ENCODE measurements around the gene RNF26. TPM values are rescaled to one million over a fixed set of nuclear protein-coding genes. Genes with fewer than 3 reads are reported as not detected.

RNF26 gene
- total RNA-seq, 1 experiment from 2014 or later = 45.6 TPM

GRCh38 chr11:119338318-119338890 is 4.1 kb downstream of the RNF26 start:
- no peak overlapping the region for H2AFZ ChIP-seq (ENCODE audit: low read depth, low read length, poor library complexity, severe bottlenecking)
- H3K4me1 ChIP-seq (ENCODE audit: control insufficient read depth in 1 of 2, insufficient read depth in 2 of 2, low read length in 2 of 2) = peaks cover 9 to 51% of the 10 kb centered on the region in 2 experiments
- ChIA-PET POLR2A (interaction anchor here (0.6 to 1.4 kb wide), 9 partner anchors 23 to 306 kb away, joined by 3 to 7 read pairs (median 4); no protein-coding TSS in a partner anchor), CTCF (interaction anchor here (0.6 to 3.9 kb wide), 38 partner anchors 9 to 1254 kb away, joined by 3 to 68 read pairs (median 4); partner anchors contain the start of genes C2CD2L, CBL, HMBS and MCAM), RAD21 (ENCODE audit: low non-redundant PET in 1 of 2, low total read pairs in 2 of 2, uncharacterized antibody in 2 of 2, unreplicated experiment in 2 of 2) (interaction anchor here (0.6 to 1.3 kb wide), 7 partner anchors 14 to 273 kb away, joined by 3 to 4 read pairs (median 4); partner anchors contain the start of gene MCAM (in 1 of the 2))
- BruUV-seq (replicated peaks) = no TSS peak
- H3K4me2 ChIP-seq (ENCODE audit: low read length) = peak overlapping the region; percentile 41
- peak; percentile 74 for TF ChIP-seq RAD21 (IDR thresholded peaks at IDR 0.05; ENCODE audit: low read depth)
- peak; percentile 85 to 88 (median 86) for TF ChIP-seq CTCF (IDR thresholded peaks at IDR 0.05 in 2 of 3, conservative IDR thresholded peaks at IDR 0.05 in 1 of 3; ENCODE audit: borderline replicate concordance in 1 of 3, insufficient read depth in 1 of 3, low read depth in 2 of 3, low read length in 2 of 3)
- TF ChIP-seq POLR2A (IDR thresholded peaks at IDR 0.05; ENCODE audit: borderline replicate concordance, extremely low read depth, insufficient read depth, insufficient read length) = no peak
- peaks cover 0 to 12% of the 10 kb centered on the region in 2 experiments; a peak in 2 of 4 replicates for H3K36me3 ChIP-seq (ENCODE audit: control insufficient read depth in 1 of 2, insufficient read depth in 2 of 2, low read length in 2 of 2)
- DNase-seq (ENCODE audit: low read depth, low spot score) = peak; percentile 39
- ATAC-seq = peak; percentile 67
- no peaks in the 10 kb centered on the region for H3K9me2 ChIP-seq (ENCODE audit: insufficient read depth)
- intact Hi-C loops (cut with micrococcal nuclease) = no loop called here
- H3K9ac ChIP-seq (ENCODE audit: low read length) = no peak overlapping the region
- H3K27ac ChIP-seq (ENCODE audit: low read depth, low read length) = no peak overlapping the region
- H3K9me3 ChIP-seq (ENCODE audit: control insufficient read depth in 1 of 2, insufficient read depth in 1 of 2, low read depth in 1 of 2, low read length in 2 of 2) = no peaks in the 10 kb centered on the region
- H3K4me3 ChIP-seq (replicated peaks in 1 of 2; ENCODE audit: low read depth in 1 of 2, low read length in 2 of 2) = no peak overlapping the region
- peaks cover 30% of the 10 kb centered on the region for H3K79me2 ChIP-seq (ENCODE audit: insufficient read depth, low read length)
- H4K20me1 ChIP-seq (ENCODE audit: insufficient read depth) = no peaks in the 10 kb centered on the region
- H3K27me3 ChIP-seq (ENCODE audit: insufficient read depth, low read length) = no peaks in the 10 kb centered on the region

GRCh38 chr11:119338965-119339588 is 4.8 kb downstream of the RNF26 start:
- intact Hi-C loops (cut with micrococcal nuclease) = no loop called here
- no peak overlapping the region for H3K4me3 ChIP-seq (replicated peaks in 1 of 2; ENCODE audit: low read depth in 1 of 2, low read length in 2 of 2)
- RAD21 ChIA-PET (ENCODE audit: low non-redundant PET in 1 of 2, low total read pairs in 2 of 2, uncharacterized antibody in 2 of 2, unreplicated experiment in 2 of 2) = interaction anchor here in 1 of 2 experiments (1.1 to 1.3 kb wide), 2 partner anchors 17 to 136 kb away, joined by 4 read pairs; no protein-coding TSS in a partner anchor
- TF ChIP-seq POLR2A (IDR thresholded peaks at IDR 0.05; ENCODE audit: borderline replicate concordance, extremely low read depth, insufficient read depth, insufficient read length) (no peak), TCF7L2 (IDR thresholded peaks at IDR 0.05; ENCODE audit: borderline replicate concordance, extremely low read depth, insufficient read depth, insufficient read length) (no peak), EZH2phosphoT487 (IDR thresholded peaks at IDR 0.05; ENCODE audit: borderline replicate concordance) (no peak), ZFX (IDR thresholded peaks at IDR 0.05) (no peak), REST (IDR thresholded peaks at IDR 0.05; ENCODE audit: low read depth) (no peak), CEBPB (IDR thresholded peaks at IDR 0.05; ENCODE audit: low read depth) (no peak)

More at GRCh38 chr11:119338965-119339588, 4.8 kb downstream of the RNF26 start:
- Histone ChIP-seq H3K79me2 (ENCODE audit: insufficient read depth, low read length) (peaks cover 30% of the 10 kb centered on the region), H3K9me3 (ENCODE audit: control insufficient read depth in 1 of 2, insufficient read depth in 1 of 2, low read depth in 1 of 2, low read length in 2 of 2) (no peaks in the 10 kb centered on the region), H3K4me1 (ENCODE audit: control insufficient read depth in 1 of 2, insufficient read depth in 2 of 2, low read length in 2 of 2) (peaks cover 4 to 45% of the 10 kb centered on the region in 2 experiments; a peak in 3 of 4 replicates), H3K9me2 (ENCODE audit: insufficient read depth) (no peaks in the 10 kb centered on the region), H3K27me3 (ENCODE audit: insufficient read depth, low read length) (no peaks in the 10 kb centered on the region), H3K36me3 (ENCODE audit: control insufficient read depth in 1 of 2, insufficient read depth in 2 of 2, low read length in 2 of 2) (peaks cover 0 to 12% of the 10 kb centered on the region in 2 experiments; a peak in 2 of 4 replicates), H4K20me1 (ENCODE audit: insufficient read depth) (no peaks in the 10 kb centered on the region), H3K4me2 (ENCODE audit: low read length) (no peak overlapping the region), H3K9ac (ENCODE audit: low read length) (no peak overlapping the region), H3K27ac (ENCODE audit: low read depth, low read length) (no peak overlapping the region), H2AFZ (ENCODE audit: low read depth, low read length, poor library complexity, severe bottlenecking) (no peak overlapping the region)
- ATAC-seq = no peak
- ChIA-PET POLR2A (interaction anchor here (1.0 kb wide), 1 partner anchor 126 kb away, joined by 3 read pairs; no protein-coding TSS in a partner anchor), CTCF (interaction anchor here (0.6 to 3.9 kb wide), 27 partner anchors 11 to 1255 kb away, joined by 3 to 68 read pairs (median 5); partner anchors contain the start of genes CBL, DPAGT1, MCAM and USP2)
- no TSS peak for BruUV-seq (replicated peaks)
- DNase-seq (ENCODE audit: low read depth, low spot score) = no peak

Data from HCT116 (cell line).